Measurements from ENCODE around the gene PLEKHG1. TPM values are rescaled to one million over a fixed set of nuclear protein-coding genes. Genes with fewer than 3 reads are reported as not detected.

Gene PLEKHG1
- total RNA-seq, 1 donor from 2014 or later: 3.3 TPM

DNA sequence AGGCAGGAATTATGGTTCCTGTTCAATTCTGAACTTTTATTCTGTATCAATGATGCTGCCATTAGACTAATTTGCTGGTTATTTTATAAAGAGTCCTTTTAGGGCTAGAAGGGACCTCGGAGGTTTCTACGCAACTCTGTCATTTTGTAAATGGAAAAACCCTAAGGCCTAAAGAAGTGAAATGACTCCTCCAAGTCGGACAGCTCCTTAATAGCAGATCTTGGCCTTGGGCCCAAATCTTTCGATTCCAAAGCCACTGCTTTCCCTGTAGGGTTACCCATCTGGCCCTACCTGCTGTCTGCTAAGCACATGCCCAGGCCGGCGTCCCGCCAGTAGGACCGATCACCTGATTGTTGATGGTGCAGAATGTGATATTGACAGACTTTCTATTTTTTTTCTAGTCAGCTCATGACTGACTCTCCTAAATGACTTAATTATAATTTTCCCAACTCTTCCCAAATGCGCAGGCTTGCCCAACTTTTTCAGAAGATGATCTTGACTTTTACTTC, 40.2 kb downstream of the PLEKHG1 start:
- no peak overlapping the region for H3K4me3 Mint-ChIP-seq (ENCODE audit: unreplicated experiment)

DNA sequence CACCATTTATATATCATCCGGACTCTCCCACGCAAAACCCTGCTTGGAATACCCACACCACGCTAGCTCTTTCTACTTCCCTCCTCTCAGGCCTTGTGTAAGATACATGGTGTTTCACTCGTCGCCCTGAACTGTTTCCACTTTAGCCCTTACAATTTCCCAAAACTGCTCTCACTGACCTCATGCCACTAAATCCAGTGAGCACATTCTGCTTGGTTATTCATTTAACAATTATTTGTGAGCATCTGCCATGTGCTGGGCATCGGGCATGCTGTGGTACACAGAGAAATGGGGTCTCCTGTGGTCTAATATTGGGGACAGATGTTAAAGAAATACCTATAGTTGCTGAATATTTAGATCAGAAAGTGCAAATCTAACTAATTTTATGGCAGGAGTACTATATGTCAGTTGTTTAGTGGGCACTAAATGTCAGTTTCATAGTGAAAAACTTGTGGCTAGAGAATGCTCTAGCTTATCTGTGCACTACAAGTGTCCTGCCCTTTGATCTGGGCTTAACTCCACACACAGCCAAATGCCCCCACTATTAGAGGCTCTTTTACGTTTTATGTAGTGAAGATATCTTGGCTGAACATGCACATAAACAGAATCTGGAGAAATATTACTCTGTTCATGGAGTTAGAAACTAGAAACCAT, 41.0 kb downstream of the PLEKHG1 start:
- TF ChIP-seq, protein P1, sequence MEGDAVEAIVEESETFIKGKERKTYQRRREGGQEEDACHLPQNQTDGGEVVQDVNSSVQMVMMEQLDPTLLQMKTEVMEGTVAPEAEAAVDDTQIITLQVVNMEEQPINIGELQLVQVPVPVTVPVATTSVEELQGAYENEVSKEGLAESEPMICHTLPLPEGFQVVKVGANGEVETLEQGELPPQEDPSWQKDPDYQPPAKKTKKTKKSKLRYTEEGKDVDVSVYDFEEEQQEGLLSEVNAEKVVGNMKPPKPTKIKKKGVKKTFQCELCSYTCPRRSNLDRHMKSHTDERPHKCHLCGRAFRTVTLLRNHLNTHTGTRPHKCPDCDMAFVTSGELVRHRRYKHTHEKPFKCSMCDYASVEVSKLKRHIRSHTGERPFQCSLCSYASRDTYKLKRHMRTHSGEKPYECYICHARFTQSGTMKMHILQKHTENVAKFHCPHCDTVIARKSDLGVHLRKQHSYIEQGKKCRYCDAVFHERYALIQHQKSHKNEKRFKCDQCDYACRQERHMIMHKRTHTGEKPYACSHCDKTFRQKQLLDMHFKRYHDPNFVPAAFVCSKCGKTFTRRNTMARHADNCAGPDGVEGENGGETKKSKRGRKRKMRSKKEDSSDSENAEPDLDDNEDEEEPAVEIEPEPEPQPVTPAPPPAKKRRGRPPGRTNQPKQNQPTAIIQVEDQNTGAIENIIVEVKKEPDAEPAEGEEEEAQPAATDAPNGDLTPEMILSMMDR (IDR thresholded peaks at IDR 0.05): no peak
- Mint-ChIP-seq H3K36me3 (ENCODE audit: unreplicated experiment) (no peaks in the 10 kb centered on the region), H3K4me3 (ENCODE audit: unreplicated experiment) (no peak overlapping the region), H3K27ac (ENCODE audit: unreplicated experiment) (no peak overlapping the region), H3K4me1 (ENCODE audit: unreplicated experiment) (peaks cover 3% of the 10 kb centered on the region), H3K27me3 (ENCODE audit: unreplicated experiment) (peaks cover 15% of the 10 kb centered on the region), H3K9me3 (ENCODE audit: unreplicated experiment) (peaks cover 5% of the 10 kb centered on the region)
- no peak for DNase-seq (ENCODE audit: extremely low spot score, unreplicated experiment)

More for the DNA sequence above, 40.2 kb downstream of the PLEKHG1 start:
- no peak overlapping the region for H3K27ac Mint-ChIP-seq (ENCODE audit: unreplicated experiment)
- no peaks in the 10 kb centered on the region for H3K36me3 Mint-ChIP-seq (ENCODE audit: unreplicated experiment)
- peaks cover 1% of the 10 kb centered on the region for H3K9me3 Mint-ChIP-seq (ENCODE audit: unreplicated experiment)
- DNase-seq (ENCODE audit: extremely low spot score, unreplicated experiment): no peak
- peaks cover 20% of the 10 kb centered on the region for H3K27me3 Mint-ChIP-seq (ENCODE audit: unreplicated experiment)
- TF ChIP-seq, protein P1 (IDR thresholded peaks at IDR 0.05): no peak
- H3K4me1 Mint-ChIP-seq (ENCODE audit: unreplicated experiment): peaks cover 3% of the 10 kb centered on the region

DNA sequence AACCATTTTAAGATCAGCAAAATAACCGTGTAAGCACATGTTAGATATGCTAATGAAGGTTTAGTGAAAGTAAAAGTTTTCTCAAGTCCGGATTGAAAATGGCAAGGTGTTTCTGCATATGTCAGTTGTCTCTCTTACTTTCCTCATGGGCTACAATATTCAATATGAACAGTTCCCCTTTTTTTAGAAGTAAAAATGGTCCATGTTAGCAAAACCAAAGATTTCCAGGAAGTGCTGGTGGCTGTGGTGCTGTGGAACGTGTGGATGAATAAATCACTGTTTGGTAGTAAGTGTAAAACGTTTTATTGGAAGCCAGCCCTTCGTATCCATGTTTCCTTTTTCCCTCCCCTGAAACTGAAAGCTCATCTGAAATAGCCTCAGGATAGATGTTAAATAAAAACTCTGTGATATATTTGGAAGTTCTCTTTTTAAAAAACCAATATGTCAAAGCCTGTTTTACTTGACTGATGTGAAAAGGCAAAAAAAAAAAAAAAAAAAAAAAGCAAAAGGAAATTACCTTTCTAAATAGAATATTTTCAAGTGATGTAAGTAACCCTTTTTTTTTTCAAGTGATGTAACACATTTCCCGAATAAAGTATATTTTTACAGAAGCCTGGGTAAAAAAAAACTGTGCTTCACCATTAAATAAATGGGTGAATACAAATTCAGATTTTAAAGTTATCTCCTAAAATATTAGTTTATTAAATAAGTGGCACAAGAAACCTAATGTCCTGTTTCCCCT, 41.9 kb downstream of the PLEKHG1 start:
- Mint-ChIP-seq H3K9me3 (ENCODE audit: unreplicated experiment) (peaks cover 5% of the 10 kb centered on the region), H3K36me3 (ENCODE audit: unreplicated experiment) (no peaks in the 10 kb centered on the region), H3K27me3 (ENCODE audit: unreplicated experiment) (peaks cover 16% of the 10 kb centered on the region), H3K27ac (ENCODE audit: unreplicated experiment) (no peak overlapping the region), H3K4me3 (ENCODE audit: unreplicated experiment) (no peak overlapping the region), H3K4me1 (ENCODE audit: unreplicated experiment) (peaks cover 3% of the 10 kb centered on the region)
- no peak for DNase-seq (ENCODE audit: extremely low spot score, unreplicated experiment)
- TF ChIP-seq, protein P1 (IDR thresholded peaks at IDR 0.05): no peak

DNA sequence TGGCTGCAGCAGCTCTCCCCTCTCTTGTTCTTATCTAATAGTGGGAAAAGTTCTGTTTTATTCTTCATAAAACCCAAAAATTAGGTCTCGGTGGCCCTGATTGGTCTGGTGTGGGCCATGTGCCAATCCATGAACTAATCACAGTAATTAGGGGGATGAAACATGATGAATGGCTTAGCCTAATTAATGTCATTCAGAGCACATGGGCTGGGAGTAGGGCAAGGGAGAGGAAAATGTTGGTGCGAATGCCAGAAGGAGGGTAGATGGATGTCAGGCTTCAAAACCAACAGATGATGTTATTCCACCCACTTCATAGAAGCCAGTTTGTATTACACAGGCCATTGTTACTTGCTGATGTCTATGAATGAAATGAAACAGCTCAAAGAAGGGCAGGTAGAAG, 46.5 kb downstream of the PLEKHG1 start:
- Mint-ChIP-seq H3K36me3 (ENCODE audit: unreplicated experiment) (no peaks in the 10 kb centered on the region), H3K4me3 (ENCODE audit: unreplicated experiment) (no peak overlapping the region), H3K27me3 (ENCODE audit: unreplicated experiment) (peaks cover 6% of the 10 kb centered on the region), H3K9me3 (ENCODE audit: unreplicated experiment) (peaks cover 5% of the 10 kb centered on the region), H3K27ac (ENCODE audit: unreplicated experiment) (no peak overlapping the region), H3K4me1 (ENCODE audit: unreplicated experiment) (peaks cover 3% of the 10 kb centered on the region)
- TF ChIP-seq, protein P1 (IDR thresholded peaks at IDR 0.05): no peak
- no peak for DNase-seq (ENCODE audit: extremely low spot score, unreplicated experiment)

DNA sequence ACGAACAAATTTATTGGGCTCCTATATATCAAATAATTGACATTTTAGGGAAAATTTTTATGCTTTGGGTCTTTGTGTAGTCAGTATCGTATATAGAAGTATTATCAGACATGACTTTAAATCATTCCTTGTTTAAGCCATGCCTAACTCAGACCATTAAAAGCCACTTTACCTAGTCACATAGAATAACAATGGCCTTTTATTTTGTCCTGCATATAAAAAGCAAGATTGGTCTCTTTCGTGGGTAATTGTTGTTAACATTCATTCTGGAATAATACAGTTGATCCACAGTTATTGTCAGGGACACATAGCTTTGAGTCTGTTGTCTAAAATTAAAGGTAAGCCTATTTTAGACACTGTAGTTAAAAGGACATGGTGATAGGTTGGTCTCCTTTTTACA, 47.4 kb downstream of the PLEKHG1 start:
- Mint-ChIP-seq H3K4me3 (ENCODE audit: unreplicated experiment) (no peak overlapping the region), H3K9me3 (ENCODE audit: unreplicated experiment) (peaks cover 5% of the 10 kb centered on the region), H3K27ac (ENCODE audit: unreplicated experiment) (no peak overlapping the region), H3K27me3 (ENCODE audit: unreplicated experiment) (peaks cover 6% of the 10 kb centered on the region), H3K4me1 (ENCODE audit: unreplicated experiment) (no peaks in the 10 kb centered on the region), H3K36me3 (ENCODE audit: unreplicated experiment) (no peaks in the 10 kb centered on the region)
- no peak for DNase-seq (ENCODE audit: extremely low spot score, unreplicated experiment)
- TF ChIP-seq, protein P1 (IDR thresholded peaks at IDR 0.05): no peak
